ENCODE measurements around the gene PACS1. TPM values are rescaled to one million over a fixed set of nuclear protein-coding genes. Genes with fewer than 3 reads are reported as not detected.
A peak's percentile ranks its signal among the peaks of the same experiment; 100 is the strongest.
"Not testable (repeated sequence)": the region's sequence is repeated elsewhere in the genome, so short reads cannot be mapped to it uniquely, and the experiment has no call there.

The PACS1 gene
- total RNA-seq, 3 donors from 2014 or later, result 14.4 to 44.9 (median 18.9) TPM

DNA sequence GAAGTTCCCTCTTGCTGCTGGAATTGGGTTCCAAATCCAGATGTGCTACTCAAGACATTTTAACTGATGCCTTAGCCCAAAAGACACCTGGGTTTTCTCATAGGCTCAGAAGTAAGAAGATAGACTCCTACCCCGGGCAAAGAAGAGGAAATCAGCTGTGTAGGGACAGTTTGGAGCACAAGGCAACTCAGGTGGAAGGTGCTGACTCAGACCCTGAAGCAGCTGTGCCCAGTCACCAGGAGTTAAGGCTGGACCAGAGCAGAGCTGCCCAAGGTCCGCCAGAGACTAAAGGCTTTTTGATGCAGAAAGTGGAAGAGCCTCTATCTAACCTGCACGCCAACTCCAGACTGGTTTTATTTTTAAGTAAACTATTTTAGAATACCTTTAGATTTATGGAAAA, 177.7 kb downstream of the PACS1 start:
- ATAC-seq (no peak), DNase-seq (no peak)
- no peaks in the 10 kb centered on the region for H3K4me1 ChIP-seq (ENCODE audit: low read depth)
- TF ChIP-seq CTCF (IDR thresholded peaks at IDR 0.05), result no peak
- H3K36me3 ChIP-seq (ENCODE audit: low read depth), result no peaks in the 10 kb centered on the region
- no peak overlapping the region for H3K4me3 ChIP-seq
- H3K9me3 ChIP-seq, result no peaks in the 10 kb centered on the region
- intact Hi-C loops (cut with DNase I, micrococcal nuclease), result no loop called here

DNA sequence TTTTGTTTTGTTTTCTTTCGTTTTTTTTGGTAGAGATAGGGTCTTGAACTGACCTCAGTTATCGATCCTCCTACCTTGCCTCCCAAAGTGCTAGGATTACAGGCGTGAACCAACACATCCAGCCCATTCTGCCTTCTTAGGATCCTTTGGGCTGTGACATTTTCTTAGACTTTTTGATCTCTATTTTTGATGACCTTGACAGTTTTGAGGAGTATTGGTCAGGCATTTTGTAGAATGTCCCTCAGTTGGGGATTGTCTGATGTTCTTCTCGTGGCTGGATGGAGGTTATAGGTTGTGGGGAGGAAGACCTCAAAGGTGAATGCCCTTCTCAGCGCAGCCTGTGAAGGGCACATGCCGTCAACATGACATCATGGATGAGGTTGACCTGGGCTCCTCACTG, 178.8 kb downstream of the PACS1 start:
- no peak overlapping the region for H3K4me3 ChIP-seq
- no peaks in the 10 kb centered on the region for H3K4me1 ChIP-seq (ENCODE audit: low read depth)
- no peaks in the 10 kb centered on the region for H3K36me3 ChIP-seq (ENCODE audit: low read depth)
- ATAC-seq (no peak), DNase-seq (no peak)
- TF ChIP-seq CTCF (IDR thresholded peaks at IDR 0.05), result no peak
- H3K9me3 ChIP-seq, result no peaks in the 10 kb centered on the region
- intact Hi-C loops (cut with DNase I, micrococcal nuclease), result no loop called here

DNA sequence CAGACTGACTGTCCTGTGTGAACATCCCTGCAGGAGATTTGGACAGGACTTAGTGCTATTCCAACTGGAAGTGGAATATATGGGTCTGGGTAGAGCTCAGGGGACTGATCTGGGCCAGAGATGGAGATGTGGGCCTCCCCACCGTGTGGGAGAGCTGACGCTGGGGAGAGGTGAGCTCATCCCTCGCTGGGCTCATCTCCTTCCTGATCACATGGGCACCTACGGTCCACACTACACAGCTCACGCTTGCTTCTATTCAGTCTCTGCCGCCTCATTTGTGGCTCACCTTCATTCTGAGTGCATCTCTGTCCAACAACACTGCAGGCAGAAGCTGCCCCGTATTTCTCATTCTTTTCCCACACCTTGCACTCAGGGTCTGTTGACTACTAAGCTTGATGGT, 181.7 kb downstream of the PACS1 start:
- intact Hi-C loops (cut with DNase I, micrococcal nuclease), result no loop called here
- no peaks in the 10 kb centered on the region for H3K36me3 ChIP-seq (ENCODE audit: low read depth)
- ATAC-seq (no peak), DNase-seq (no peak)
- no peak for TF ChIP-seq CTCF (IDR thresholded peaks at IDR 0.05)
- no peaks in the 10 kb centered on the region for H3K9me3 ChIP-seq
- H3K4me1 ChIP-seq (ENCODE audit: low read depth), result peaks cover 1% of the 10 kb centered on the region
- no peak overlapping the region for H3K4me3 ChIP-seq

GRCh38 chr11:66253081-66253480, 183.0 kb downstream of the PACS1 start:
- intact Hi-C loops (cut with DNase I, micrococcal nuclease); DNase-seq; H3K4me3 ChIP-seq; H3K36me3 ChIP-seq (ENCODE audit: low read depth); ATAC-seq; H3K9me3 ChIP-seq; H3K4me1 ChIP-seq (ENCODE audit: low read depth): not testable (repeated sequence)

DNA sequence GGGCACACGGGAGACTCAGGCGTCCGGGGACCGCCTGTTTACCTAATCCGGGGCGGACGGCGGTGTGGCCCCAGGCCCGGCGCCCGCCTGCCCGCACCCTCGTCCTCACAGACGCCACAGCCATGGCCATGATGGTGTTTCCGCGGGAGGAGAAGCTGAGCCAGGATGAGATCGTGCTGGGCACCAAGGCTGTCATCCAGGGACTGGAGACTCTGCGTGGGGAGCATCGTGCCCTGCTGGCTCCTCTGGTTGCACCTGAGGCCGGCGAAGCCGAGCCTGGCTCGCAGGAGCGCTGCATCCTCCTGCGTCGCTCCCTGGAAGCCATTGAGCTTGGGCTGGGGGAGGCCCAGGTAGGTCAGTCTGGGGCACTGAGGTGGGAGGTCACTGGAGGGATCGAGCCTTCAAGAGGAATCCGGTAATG, 188.4 kb downstream of the PACS1 start:
- Histone ChIP-seq H3K4me1 (ENCODE audit: low read depth) (peaks cover 14% of the 10 kb centered on the region), H3K9me3 (no peaks in the 10 kb centered on the region), H3K36me3 (ENCODE audit: low read depth) (no peaks in the 10 kb centered on the region), H3K4me3 (no peak overlapping the region)
- intact Hi-C loops (cut with DNase I, micrococcal nuclease), result no loop called here
- TF ChIP-seq CTCF (IDR thresholded peaks at IDR 0.05), result no peak
- ATAC-seq, result peak; percentile 2
- no peak for DNase-seq

DNA sequence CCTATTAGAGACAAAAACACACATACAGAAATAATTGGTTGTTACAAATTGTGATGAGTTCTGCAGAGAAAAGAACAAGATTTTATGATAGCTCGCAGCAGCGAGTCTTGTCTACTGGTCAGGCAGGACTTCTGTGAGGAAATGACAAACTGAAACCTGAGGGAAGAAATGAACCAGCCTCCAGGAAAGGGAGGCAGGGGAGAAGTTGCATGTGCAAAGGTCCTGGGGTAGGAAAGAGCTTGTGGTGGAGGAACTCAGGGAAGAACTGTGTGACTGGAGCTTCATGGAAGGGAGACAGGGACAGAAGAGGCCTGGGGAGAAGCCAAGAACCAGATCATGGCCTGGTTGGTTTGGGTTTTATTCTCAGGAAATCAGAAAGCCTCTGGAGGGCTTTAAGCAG, 189.2 kb downstream of the PACS1 start:
- intact Hi-C loops (cut with DNase I, micrococcal nuclease), result no loop called here
- H3K9me3 ChIP-seq, result no peaks in the 10 kb centered on the region
- ATAC-seq (no peak), DNase-seq (no peak)
- H3K4me3 ChIP-seq, result no peak overlapping the region
- peaks cover 14% of the 10 kb centered on the region for H3K4me1 ChIP-seq (ENCODE audit: low read depth)
- no peak for TF ChIP-seq CTCF (IDR thresholded peaks at IDR 0.05)
- H3K36me3 ChIP-seq (ENCODE audit: low read depth), result no peaks in the 10 kb centered on the region

Measured in mucosa of descending colon (tissue), 3 donors.